GM12878 (cell line): ENCODE measurements around the gene DPM2. TPM values are rescaled to one million over a fixed set of nuclear protein-coding genes. Genes with fewer than 3 reads are reported as not detected.

ENCODE experiments used
- ATAC-seq: fragments of 200-7000 bp; cut with Tn5 transposase; 3 replicates; pipeline ENCODE4 v1.9.1; 2020; ENCODE audit warnings: mild to moderate bottlenecking, moderate library complexity
- BruUV-seq: library from RNA; stranded (reverse); fragments of 400-500 nt; replicated peaks from 2 replicates; lab custom pipeline; 2021; lab: Mats Ljungman, UMichigan
- CTCF ChIA-PET: fragments of 300-600 bp; sonication (Branson Sonifier 250); formaldehyde crosslinking; extraction: SDS; loops from one replicate; lab custom pipeline; 2021; ENCODE audit warnings: inconsistent platforms; lab: Yijun Ruan, JAX
- POLR2A ChIA-PET: fragments of 350-600 bp; formaldehyde crosslinking; extraction: SDS; loops from one replicate; lab custom pipeline; 2021; ENCODE audit warnings: inconsistent platforms; lab: Charles Lee
- RAD21 ChIA-PET: fragments of 300-600 bp; sonication (Branson Sonifier 250); formaldehyde crosslinking; loops from one replicate; lab custom pipeline; 2023; ENCODE audit warnings: antibody characterized with exemption; ENCODE audit not compliant: unreplicated experiment; lab: Charles Lee
- SMC1A ChIA-PET: fragments of 300-600 bp; sonication (Branson Sonifier 250); formaldehyde crosslinking; loops from one replicate; lab custom pipeline; 2023; ENCODE audit not compliant: unreplicated experiment, uncharacterized antibody; lab: Charles Lee
- DNase-seq: peaks from one replicate; pipeline ENCODE4 v3.0.0-alpha.2; 2011; ENCODE audit warnings: low read depth, low spot score
- FAIRE-seq: peaks from 3 replicates; lab custom pipeline; 2011; peaks lifted over from hg19 to GRCh38; lab: Jason Lieb, UNC
- H2AFZ ChIP-seq: 2 replicates; pipeline ENCODE4 v1.6.0; 2011; ENCODE audit warnings: low read depth, low read length, control low read depth; ENCODE audit not compliant: control insufficient read depth
- H3K27ac ChIP-seq: 2 replicates; pipeline ENCODE4 v1.5.1; 2011; ENCODE audit warnings: control low read depth; ENCODE audit not compliant: control insufficient read depth, insufficient read depth
- H3K27me3 ChIP-seq, 2 experiments: replicated peaks in 1 of 2; 2 replicates each; pipeline versions ENCODE4 v1.6.0 to v1.6.1; 2011; ENCODE audit warnings: low read length in 1 of 2; ENCODE audit not compliant: control insufficient read depth in 2 of 2, insufficient read depth in 2 of 2
- H3K36me3 ChIP-seq, 2 experiments: 2 replicates each; pipeline ENCODE4 v1.5.1; 2011; ENCODE audit warnings: low read length in 1 of 2; ENCODE audit not compliant: control insufficient read depth in 2 of 2, insufficient read depth in 2 of 2
- H3K4me1 ChIP-seq: 2 replicates; pipeline ENCODE4 v1.6.1; 2011; ENCODE audit warnings: mild to moderate bottlenecking, low read length, moderate library complexity, mixed read lengths; ENCODE audit not compliant: control insufficient read depth, insufficient read depth
- H3K4me2 ChIP-seq: 2 replicates; pipeline ENCODE4 v1.6.0; 2011; ENCODE audit warnings: control low read depth; ENCODE audit not compliant: control insufficient read depth, insufficient read depth
- H3K4me3 ChIP-seq: fragments of 200-600 bp; sonication (generic); 2 replicates; pipeline ENCODE4 v1.5.1; 2016
- H3K79me2 ChIP-seq: 2 replicates; pipeline ENCODE4 v1.6.0; 2011; ENCODE audit warnings: low read length; ENCODE audit not compliant: control insufficient read depth, insufficient read depth
- H3K9ac ChIP-seq: 2 replicates; pipeline ENCODE4 v1.8.0; 2011; ENCODE audit warnings: low read length, control low read depth, mixed read lengths; ENCODE audit not compliant: control insufficient read depth, insufficient read depth
- H3K9me3 ChIP-seq: replicated peaks from 3 replicates; pipeline ENCODE4 v1.5.1; 2011; ENCODE audit warnings: mild to moderate bottlenecking, low read length; ENCODE audit not compliant: control insufficient read depth, insufficient read depth
- H4K20me1 ChIP-seq: 2 replicates; pipeline ENCODE4 v1.6.0; 2011; ENCODE audit not compliant: control insufficient read depth, insufficient read depth
- BCL11A ChIP-seq: IDR thresholded peaks from 2 replicates; pipeline ENCODE4 v1.6.1; 2011; ENCODE audit warnings: low read depth, low read length
- CEBPB ChIP-seq, 2 experiments: fragments of 150-350 bp in 1 of 2; IDR thresholded peaks; 2 replicates each; pipeline ENCODE4 v1.6.1; 2012 to 2014; ENCODE audit warnings: low read depth in 2 of 2, low read length in 2 of 2, borderline replicate concordance in 1 of 2, inconsistent platforms in 1 of 2
- HCFC1 ChIP-seq: fragments of 150-350 bp; IDR thresholded peaks from 2 replicates; pipeline ENCODE4 v1.6.1; 2014; ENCODE audit warnings: low read length
- HDGF ChIP-seq: fragments of 450-650 bp; IDR thresholded peaks from 2 replicates; pipeline ENCODE4 v1.6.1; 2016; ENCODE audit warnings: antibody characterized with exemption
- NBN ChIP-seq: fragments of 450-650 bp; IDR thresholded peaks from 2 replicates; pipeline ENCODE4 v1.6.1; 2016
- RFX5 ChIP-seq: IDR thresholded peaks from 2 replicates; pipeline ENCODE4 v1.6.1; 2011; ENCODE audit warnings: low read depth, low read length, improper control_type of control experiment
- SRF ChIP-seq, 2 experiments: IDR thresholded peaks; 2 replicates each; pipeline ENCODE4 v1.6.1; 2011; ENCODE audit warnings: low read depth in 2 of 2, low read length in 2 of 2, mild to moderate bottlenecking in 1 of 2, moderate library complexity in 1 of 2
- TCF12 ChIP-seq: IDR thresholded peaks from 2 replicates; pipeline ENCODE4 v1.6.1; 2011; ENCODE audit warnings: low read depth, mild to moderate bottlenecking, low read length
- TCF7 ChIP-seq: IDR thresholded peaks from 2 replicates; pipeline ENCODE4 v1.6.1; 2014; ENCODE audit warnings: antibody characterized with exemption, borderline replicate concordance
- YY1 ChIP-seq: IDR thresholded peaks from 2 replicates; pipeline ENCODE4 v1.6.1; 2011; ENCODE audit warnings: low read depth, mild to moderate bottlenecking, low read length
- ZZZ3 ChIP-seq: IDR thresholded peaks from 2 replicates; pipeline ENCODE4 v1.6.1; 2011; ENCODE audit warnings: low read depth; ENCODE audit not compliant: control insufficient read depth, insufficient read length
- WGBS: methylation state at CpG from one replicate; pipeline ENCODE4 v1.1.6; 2016; ENCODE audit warnings: low lambda C conversion rate; ENCODE audit not compliant: insufficient replicate concordance, insufficient coverage; ENCODE audit errors: missing lambda C conversion rate; 5-methylcytosine and 5-hydroxymethylcytosine counted together
- in situ Hi-C: fragments of 300-500 bp; cut with MboI; formaldehyde crosslinking; loops from 9 replicates; pipeline ENCODE4 v1.14.3; 2018; ENCODE audit warnings: mixed read lengths
- intact Hi-C: fragments of 100-400 bp; cut with micrococcal nuclease; formaldehyde crosslinking; loops from one replicate; pipeline ENCODE4 v1.14.2; 2022; ENCODE audit not compliant: unreplicated experiment
- polyA plus RNA-seq, 11 experiments: library from polyadenylated mRNA; depleted of rRNA in 4 of 11; unstranded in 6 of 11; stranded (reverse) in 5 of 11; fragments of >200 nt; fragmentation: Nextera tagmentation in 4 of 11; fragmentation: Illumina TruSeq in 1 of 11; extraction: Ambion mirVana in 4 of 11; extraction: Trizol in 1 of 11; gene quantifications; 1 replicate in 1 of 11; 2 replicates in 10 of 11; pipeline versions ENCODE4 v1.2.1 to v1.2.3, GENCODE V29; 2011 to 2016; ENCODE audit warnings: inconsistent platforms in 2 of 11, missing spikeins in 2 of 11, low read depth in 1 of 11
- total RNA-seq, 4 experiments: library from RNA; depleted of rRNA in 3 of 4; stranded (reverse); fragments of >200 nt in 3 of 4; fragmentation: Illumina TruSeq in 1 of 4; extraction: Trizol in 1 of 4; gene quantifications; 2 replicates each; pipeline versions ENCODE4 v1.2.1 to v1.2.3, GENCODE V29; 2013 to 2021
- TF ChIP-seq, protein P1 (sequence below): fragments of 450-650 bp; IDR thresholded peaks from 2 replicates; pipeline ENCODE4 v1.6.1; 2017; ENCODE audit warnings: mild to moderate bottlenecking, moderate library complexity

Gene DPM2
- total and polyA plus RNA-seq, 10 of the 15 experiments (the other 5 are each of a cell fraction or from before 2014, with no cell fraction given) = 22.7 to 77.9 (median 44.7) TPM

- TF ChIP-seq TCF7 (no peak), ZZZ3 (no peak), RFX5 (no peak)
- ATAC-seq (no peak), DNase-seq (no peak), FAIRE-seq (no peak)
- Histone ChIP-seq H3K27ac (no peak overlapping the region), H2AFZ (no peak overlapping the region), H3K9me3 (no peaks in the 10 kb centered on the region), H3K4me1 (peaks cover 49% of the 10 kb centered on the region), H3K9ac (no peak overlapping the region), H3K4me2 (peak overlapping the region; percentile 91; the same call in 1 of the 2 replicates), H3K4me3 (no peak overlapping the region), H4K20me1 (peaks cover 11% of the 10 kb centered on the region), H3K79me2 (peaks cover 72% of the 10 kb centered on the region), H3K36me3 (peaks cover 1 to 3% of the 10 kb centered on the region in 2 experiments; a peak in 2 of 4 replicates), H3K27me3 (no peaks in the 10 kb centered on the region)
- intact Hi-C loops = no loop called here
- in situ Hi-C loops = no loop called here
- WGBS = 92% methylated on average over 10 of the region's 10 CpGs
- SMC1A ChIA-PET = interaction anchor here (0.6 to 2.6 kb wide), 4 partner anchors 32 to 141 kb away, joined by 3 to 10 read pairs (median 5); no protein-coding TSS in a partner anchor
- CTCF ChIA-PET = interaction anchor here (0.6 to 6.2 kb wide), 5 partner anchors 21 to 59 kb away, joined by 3 to 34 read pairs (median 5); no protein-coding TSS in a partner anchor
- RAD21 ChIA-PET = no interaction called here
- POLR2A ChIA-PET = interaction anchor here (0.9 kb wide), 1 partner anchor 97 kb away, joined by 4 read pairs; no protein-coding TSS in a partner anchor
- no TSS peak for BruUV-seq
These were observed 38.0 kb upstream of the DPM2 start for GRCh38 chr9:127975376-127976315.

GRCh38 chr9:127974769-127975261 is 37.2 kb upstream of the DPM2 start:
- in situ Hi-C loops = no loop called here
- peaks cover 11% of the 10 kb centered on the region for H4K20me1 ChIP-seq
- H3K9ac ChIP-seq = no peak overlapping the region
- no peak for TF ChIP-seq RFX5
- no peak for TF ChIP-seq SRF (IDR thresholded peaks at IDR 0.05; ENCODE audit: low read depth in 2 of 2, low read length in 2 of 2)
- TF ChIP-seq YY1 = no peak
- no peak for TF ChIP-seq NBN
- TF ChIP-seq, protein P1, sequence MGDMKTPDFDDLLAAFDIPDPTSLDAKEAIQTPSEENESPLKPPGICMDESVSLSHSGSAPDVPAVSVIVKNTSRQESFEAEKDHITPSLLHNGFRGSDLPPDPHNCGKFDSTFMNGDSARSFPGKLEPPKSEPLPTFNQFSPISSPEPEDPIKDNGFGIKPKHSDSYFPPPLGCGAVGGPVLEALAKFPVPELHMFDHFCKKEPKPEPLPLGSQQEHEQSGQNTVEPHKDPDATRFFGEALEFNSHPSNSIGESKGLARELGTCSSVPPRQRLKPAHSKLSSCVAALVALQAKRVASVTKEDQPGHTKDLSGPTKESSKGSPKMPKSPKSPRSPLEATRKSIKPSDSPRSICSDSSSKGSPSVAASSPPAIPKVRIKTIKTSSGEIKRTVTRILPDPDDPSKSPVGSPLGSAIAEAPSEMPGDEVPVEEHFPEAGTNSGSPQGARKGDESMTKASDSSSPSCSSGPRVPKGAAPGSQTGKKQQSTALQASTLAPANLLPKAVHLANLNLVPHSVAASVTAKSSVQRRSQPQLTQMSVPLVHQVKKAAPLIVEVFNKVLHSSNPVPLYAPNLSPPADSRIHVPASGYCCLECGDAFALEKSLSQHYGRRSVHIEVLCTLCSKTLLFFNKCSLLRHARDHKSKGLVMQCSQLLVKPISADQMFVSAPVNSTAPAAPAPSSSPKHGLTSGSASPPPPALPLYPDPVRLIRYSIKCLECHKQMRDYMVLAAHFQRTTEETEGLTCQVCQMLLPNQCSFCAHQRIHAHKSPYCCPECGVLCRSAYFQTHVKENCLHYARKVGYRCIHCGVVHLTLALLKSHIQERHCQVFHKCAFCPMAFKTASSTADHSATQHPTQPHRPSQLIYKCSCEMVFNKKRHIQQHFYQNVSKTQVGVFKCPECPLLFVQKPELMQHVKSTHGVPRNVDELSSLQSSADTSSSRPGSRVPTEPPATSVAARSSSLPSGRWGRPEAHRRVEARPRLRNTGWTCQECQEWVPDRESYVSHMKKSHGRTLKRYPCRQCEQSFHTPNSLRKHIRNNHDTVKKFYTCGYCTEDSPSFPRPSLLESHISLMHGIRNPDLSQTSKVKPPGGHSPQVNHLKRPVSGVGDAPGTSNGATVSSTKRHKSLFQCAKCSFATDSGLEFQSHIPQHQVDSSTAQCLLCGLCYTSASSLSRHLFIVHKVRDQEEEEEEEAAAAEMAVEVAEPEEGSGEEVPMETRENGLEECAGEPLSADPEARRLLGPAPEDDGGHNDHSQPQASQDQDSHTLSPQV = no peak
- no peak for TF ChIP-seq BCL11A
- TF ChIP-seq CEBPB (IDR thresholded peaks at IDR 0.05; ENCODE audit: borderline replicate concordance in 1 of 2, low read depth in 2 of 2, low read length in 2 of 2) = no peak
- TF ChIP-seq TCF12 = no peak
- no peak for TF ChIP-seq HDGF
- no peak for TF ChIP-seq HCFC1

More at GRCh38 chr9:127974769-127975261, 37.2 kb upstream of the DPM2 start:
- CTCF ChIA-PET = interaction anchor here (0.7 to 6.2 kb wide), 3 partner anchors 20 to 31 kb away, joined by 3 to 34 read pairs (median 5); no protein-coding TSS in a partner anchor
- POLR2A ChIA-PET = interaction anchor here (1.1 kb wide), 1 partner anchor 118 kb away, joined by 4 read pairs; no protein-coding TSS in a partner anchor
- over 99% methylated on average over 10 of the region's 10 CpGs for WGBS
- Histone ChIP-seq H3K4me1 (peaks cover 55% of the 10 kb centered on the region), H3K79me2 (peaks cover 68% of the 10 kb centered on the region), H3K4me3 (no peak overlapping the region), H3K27ac (no peak overlapping the region), H2AFZ (no peak overlapping the region), H3K36me3 (peaks cover 1 to 3% of the 10 kb centered on the region in 2 experiments; a peak in 2 of 4 replicates), H3K27me3 (no peaks in the 10 kb centered on the region), H3K4me2 (no peak overlapping the region), H3K9me3 (no peaks in the 10 kb centered on the region)
- BruUV-seq = no TSS peak
- ATAC-seq (no peak), DNase-seq (no peak), FAIRE-seq (no peak)
- intact Hi-C loops = no loop called here
- RAD21 ChIA-PET = interaction anchor here (0.6 kb wide), 1 partner anchor 59 kb away, joined by 4 read pairs; no protein-coding TSS in a partner anchor
- SMC1A ChIA-PET = interaction anchor here (1.1 kb wide), 1 partner anchor 8 kb away, joined by 4 read pairs; no protein-coding TSS in a partner anchor
